GM19240 (cell line): ENCODE data around the gene TRIM74.
A peak's percentile ranks its signal among the peaks of the same experiment; 100 is the strongest.
"Not testable (repeated sequence)": the region's sequence is repeated elsewhere in the genome, so short reads cannot be mapped to it uniquely, and the experiment has no call there.

Experiments
- DNase-seq: peaks from one replicate; pipeline ENCODE4 v3.0.0; 2011; ENCODE audit warnings: low spot score; ENCODE audit not compliant: insufficient read length

The TRIM74 gene

GRCh38 chr7:72960029-72960428, 9.2 kb downstream of the TRIM74 start:
- not testable (repeated sequence) for DNase-seq

GRCh38 chr7:72954563-72955198, 14.6 kb downstream of the TRIM74 start:
- DNase-seq, result not testable (repeated sequence)

- not testable (repeated sequence) for DNase-seq
Observed at GRCh38 chr7:72953901-72954562, 15.2 kb downstream of the TRIM74 start.

GRCh38 chr7:72950432-72950831, 18.8 kb downstream of the TRIM74 start:
- not testable (repeated sequence) for DNase-seq

- not testable (repeated sequence) for DNase-seq
Observed at GRCh38 chr7:72949686-72950085, 19.6 kb downstream of the TRIM74 start.

GRCh38 chr7:72949276-72949675, 20.0 kb downstream of the TRIM74 start:
- DNase-seq, result not testable (repeated sequence)

GRCh38 chr7:72948714-72949113, 20.6 kb downstream of the TRIM74 start:
- DNase-seq, result not testable (repeated sequence)

GRCh38 chr7:72946130-72946745, 23.0 kb downstream of the TRIM74 start:
- DNase-seq, result not testable (repeated sequence)

- DNase-seq, result not testable (repeated sequence)
Observed at GRCh38 chr7:72945597-72945996, 23.7 kb downstream of the TRIM74 start.

- DNase-seq, result not testable (repeated sequence)
Observed at GRCh38 chr7:72944937-72945336, 24.3 kb downstream of the TRIM74 start.

GRCh38 chr7:72942956-72943355, 26.3 kb downstream of the TRIM74 start:
- not testable (repeated sequence) for DNase-seq

- not testable (repeated sequence) for DNase-seq
Observed at GRCh38 chr7:72942022-72942705, 27.1 kb downstream of the TRIM74 start.

GRCh38 chr7:72928216-72928615, 41.0 kb downstream of the TRIM74 start:
- DNase-seq, result not testable (repeated sequence)

- not testable (repeated sequence) for DNase-seq
Observed at GRCh38 chr7:72927791-72928190, 41.5 kb downstream of the TRIM74 start.

GRCh38 chr7:72925546-72926120, 43.6 kb downstream of the TRIM74 start:
- DNase-seq, result no peak

GRCh38 chr7:72924733-72925545, 44.3 kb downstream of the TRIM74 start, which contains the start of gene POM121:
TSS of gene POM121 (plus strand) at chr7:72925095. CDS start at chr7:72925122, 27 bp downstream.
- peak; percentile 86 for DNase-seq

- no peak for DNase-seq
Observed at GRCh38 chr7:72924386-72924732, 44.9 kb downstream of the TRIM74 start.

GRCh38 chr7:72919256-72919775, 50.0 kb downstream of the TRIM74 start:
- DNase-seq, result no peak

GRCh38 chr7:72914756-72915525, 54.3 kb downstream of the TRIM74 start:
- not testable (repeated sequence) for DNase-seq

- DNase-seq, result not testable (repeated sequence)
Observed at GRCh38 chr7:72913750-72914149, 55.5 kb downstream of the TRIM74 start.
